Measurements from ENCODE around the gene FGF12.

DNA sequence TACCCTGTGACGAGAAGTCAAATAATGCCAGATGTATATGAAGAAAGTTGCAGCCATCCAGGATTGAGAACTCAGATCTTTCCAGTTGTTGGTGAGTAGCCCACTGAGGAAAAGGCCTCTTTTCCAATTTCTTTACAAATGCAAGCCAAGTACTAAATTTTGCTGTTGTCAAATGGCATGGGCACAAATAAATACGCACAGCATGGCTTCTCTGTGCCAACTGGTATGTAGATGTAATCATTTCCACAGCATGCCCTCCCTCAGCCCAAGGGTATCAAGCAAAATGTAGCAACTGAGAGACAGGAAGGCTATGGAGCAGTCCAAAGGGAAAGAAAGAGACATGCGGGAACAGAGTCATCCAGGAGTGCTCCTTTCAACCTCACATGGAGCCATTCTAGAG lies 105.4 kb downstream of the FGF12 start:
- no peak for TF ChIP-seq SIN3A (IDR thresholded peaks at IDR 0.05; ENCODE audit: low read depth)
- TF ChIP-seq, protein P1, sequence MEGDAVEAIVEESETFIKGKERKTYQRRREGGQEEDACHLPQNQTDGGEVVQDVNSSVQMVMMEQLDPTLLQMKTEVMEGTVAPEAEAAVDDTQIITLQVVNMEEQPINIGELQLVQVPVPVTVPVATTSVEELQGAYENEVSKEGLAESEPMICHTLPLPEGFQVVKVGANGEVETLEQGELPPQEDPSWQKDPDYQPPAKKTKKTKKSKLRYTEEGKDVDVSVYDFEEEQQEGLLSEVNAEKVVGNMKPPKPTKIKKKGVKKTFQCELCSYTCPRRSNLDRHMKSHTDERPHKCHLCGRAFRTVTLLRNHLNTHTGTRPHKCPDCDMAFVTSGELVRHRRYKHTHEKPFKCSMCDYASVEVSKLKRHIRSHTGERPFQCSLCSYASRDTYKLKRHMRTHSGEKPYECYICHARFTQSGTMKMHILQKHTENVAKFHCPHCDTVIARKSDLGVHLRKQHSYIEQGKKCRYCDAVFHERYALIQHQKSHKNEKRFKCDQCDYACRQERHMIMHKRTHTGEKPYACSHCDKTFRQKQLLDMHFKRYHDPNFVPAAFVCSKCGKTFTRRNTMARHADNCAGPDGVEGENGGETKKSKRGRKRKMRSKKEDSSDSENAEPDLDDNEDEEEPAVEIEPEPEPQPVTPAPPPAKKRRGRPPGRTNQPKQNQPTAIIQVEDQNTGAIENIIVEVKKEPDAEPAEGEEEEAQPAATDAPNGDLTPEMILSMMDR (IDR thresholded peaks at IDR 0.05 in 2 of 3, conservative IDR thresholded peaks at IDR 0.05 in 1 of 3; ENCODE audit: borderline replicate concordance in 1 of 3, insufficient read depth in 1 of 3, low read depth in 2 of 3, low read length in 2 of 3), result no peak
- no peak for TF ChIP-seq EZH2 (IDR thresholded peaks at IDR 0.05)
- no peak for TF ChIP-seq POLR2A (IDR thresholded peaks at IDR 0.05; ENCODE audit: borderline replicate concordance, extremely low read depth, insufficient read depth, insufficient read length)
- TF ChIP-seq, protein P2, sequence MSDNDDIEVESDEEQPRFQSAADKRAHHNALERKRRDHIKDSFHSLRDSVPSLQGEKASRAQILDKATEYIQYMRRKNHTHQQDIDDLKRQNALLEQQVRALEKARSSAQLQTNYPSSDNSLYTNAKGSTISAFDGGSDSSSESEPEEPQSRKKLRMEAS (IDR thresholded peaks at IDR 0.05), result no peak
- no peak for TF ChIP-seq POLR2AphosphoS5 (IDR thresholded peaks at IDR 0.05; ENCODE audit: low read depth, low read length)
- no peak for TF ChIP-seq JUND (IDR thresholded peaks at IDR 0.05)
- no peak for TF ChIP-seq TCF7L2 (IDR thresholded peaks at IDR 0.05; ENCODE audit: borderline replicate concordance, extremely low read depth, insufficient read depth, insufficient read length)
- TF ChIP-seq CEBPB (IDR thresholded peaks at IDR 0.05; ENCODE audit: low read depth), result no peak
- TF ChIP-seq ZFX (IDR thresholded peaks at IDR 0.05), result no peak
- TF ChIP-seq SRF (IDR thresholded peaks at IDR 0.05; ENCODE audit: low read depth), result no peak
